HL-60 (cell line): Measurements from ENCODE around the gene CLEC14A.

Experiments
- CTCF ChIP-seq: IDR thresholded peaks from one replicate; pipeline ENCODE4 v1.5.1; 2011; ENCODE audit warnings: low read length, control low read depth, inconsistent platforms; ENCODE audit not compliant: insufficient read depth
- GABPA ChIP-seq: IDR thresholded peaks from 2 replicates; pipeline ENCODE4 v1.6.1; 2012; ENCODE audit warnings: low read depth
- POLR2AphosphoS5 ChIP-seq: IDR thresholded peaks from 2 replicates; pipeline ENCODE4 v1.6.1; 2012; ENCODE audit warnings: low read depth
- REST ChIP-seq: IDR thresholded peaks from 2 replicates; pipeline ENCODE4 v1.6.1; 2012; ENCODE audit warnings: low read depth; ENCODE audit not compliant: insufficient replicate concordance
- SPI1 ChIP-seq: IDR thresholded peaks from 2 replicates; pipeline ENCODE4 v1.6.1; 2012; ENCODE audit warnings: low read depth, mild to moderate bottlenecking, borderline replicate concordance

- TF ChIP-seq POLR2AphosphoS5 = no peak
- TF ChIP-seq CTCF = no peak
- TF ChIP-seq REST = no peak
- TF ChIP-seq GABPA = no peak
- no peak for TF ChIP-seq SPI1
These were observed 46.0 kb downstream of the CLEC14A start for GRCh38 chr14:38209572-38210557.
